GM10847 (cell line): Measurements from ENCODE around the gene CTCF.

Experiments used
- POLR2A ChIP-seq: IDR thresholded peaks from 2 replicates; pipeline ENCODE4 v1.6.1; 2011; ENCODE audit not compliant: insufficient read length; ENCODE audit errors: extremely low read depth

CTCF gene

GRCh38 chr16:67648764-67649407 is 86.6 kb downstream of the CTCF start:
- no peak for TF ChIP-seq POLR2A

DNA sequence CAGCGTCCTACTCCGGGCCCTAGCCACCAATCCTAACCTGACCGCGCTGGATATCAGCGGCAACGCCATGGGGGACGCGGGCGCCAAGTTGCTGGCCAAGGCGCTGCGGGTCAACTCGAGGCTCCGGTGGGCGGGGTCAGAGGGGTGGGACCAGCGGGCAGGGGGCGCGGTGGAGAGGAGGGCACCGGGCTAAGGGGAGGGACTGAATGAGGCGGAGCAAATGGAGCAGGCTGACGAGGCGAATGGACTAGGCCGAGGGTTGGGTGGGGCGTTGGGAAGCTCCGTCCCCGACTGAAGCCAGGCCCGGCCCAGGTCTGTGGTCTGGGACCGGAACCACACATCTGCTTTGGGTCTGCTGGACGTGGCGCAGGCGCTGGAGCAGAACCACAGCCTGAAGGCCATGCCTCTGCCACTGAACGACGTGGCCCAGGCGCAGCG is 87.2 kb downstream of the CTCF start:
- no peak for TF ChIP-seq POLR2A

GRCh38 chr16:67650023-67650422 is 87.7 kb downstream of the CTCF start:
- TF ChIP-seq POLR2A: no peak

DNA sequence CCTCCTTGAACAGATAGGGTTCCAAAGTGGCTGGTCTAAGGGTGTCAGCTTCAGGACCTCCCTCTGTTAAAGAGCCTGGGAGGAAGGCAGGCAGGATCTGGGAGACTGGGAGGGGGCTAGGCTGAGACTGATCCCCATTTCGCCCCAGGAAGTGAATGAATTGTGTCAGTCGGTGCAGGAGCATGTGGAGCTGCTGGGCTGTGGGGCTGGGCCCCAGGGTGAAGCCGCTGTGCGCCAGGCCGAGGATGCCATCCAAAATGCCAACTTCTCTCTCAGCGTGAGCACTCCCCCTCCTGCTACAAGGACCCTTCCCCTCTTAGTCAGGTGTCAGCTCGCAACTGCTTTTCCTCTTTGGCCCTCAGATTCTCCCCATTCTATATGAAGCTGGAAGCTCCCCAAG is 88.7 kb downstream of the CTCF start:
- TF ChIP-seq POLR2A: no peak

DNA sequence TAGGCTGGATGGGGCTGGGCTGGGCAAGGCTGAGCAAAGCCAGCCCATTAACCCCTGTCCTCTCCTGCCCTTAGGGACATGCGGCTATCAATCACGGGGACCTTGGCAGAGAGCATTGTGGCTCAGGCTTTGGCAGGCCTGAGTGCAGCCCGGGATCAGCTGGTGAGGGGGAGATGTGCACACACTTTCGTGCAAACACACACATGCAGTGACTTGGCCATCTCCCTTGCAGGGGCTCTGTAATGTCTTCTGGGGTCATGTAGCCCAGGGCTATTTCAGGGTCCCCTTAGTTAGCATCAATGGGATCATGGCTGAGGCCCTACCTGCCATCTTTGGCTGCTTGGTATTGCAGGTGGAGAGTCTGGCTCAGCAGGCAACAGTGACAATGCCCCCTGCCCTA is 89.5 kb downstream of the CTCF start:
- TF ChIP-seq POLR2A: no peak

- no peak for TF ChIP-seq POLR2A
These were observed 90.3 kb downstream of the CTCF start for GRCh38 chr16:67652578-67653127.

GRCh38 chr16:67653128-67653788 is 90.9 kb downstream of the CTCF start:
- TF ChIP-seq POLR2A: no peak

GRCh38 chr16:67653789-67654402 is 91.6 kb downstream of the CTCF start:
- no peak for TF ChIP-seq POLR2A

- TF ChIP-seq POLR2A: no peak
These were observed 92.1 kb downstream of the CTCF start for GRCh38 chr16:67654403-67654911.

- no peak for TF ChIP-seq POLR2A
These were observed 93.0 kb downstream of the CTCF start for GRCh38 chr16:67655363-67655762.

GRCh38 chr16:67656344-67657016 is 94.2 kb downstream of the CTCF start:
- no peak for TF ChIP-seq POLR2A

DNA sequence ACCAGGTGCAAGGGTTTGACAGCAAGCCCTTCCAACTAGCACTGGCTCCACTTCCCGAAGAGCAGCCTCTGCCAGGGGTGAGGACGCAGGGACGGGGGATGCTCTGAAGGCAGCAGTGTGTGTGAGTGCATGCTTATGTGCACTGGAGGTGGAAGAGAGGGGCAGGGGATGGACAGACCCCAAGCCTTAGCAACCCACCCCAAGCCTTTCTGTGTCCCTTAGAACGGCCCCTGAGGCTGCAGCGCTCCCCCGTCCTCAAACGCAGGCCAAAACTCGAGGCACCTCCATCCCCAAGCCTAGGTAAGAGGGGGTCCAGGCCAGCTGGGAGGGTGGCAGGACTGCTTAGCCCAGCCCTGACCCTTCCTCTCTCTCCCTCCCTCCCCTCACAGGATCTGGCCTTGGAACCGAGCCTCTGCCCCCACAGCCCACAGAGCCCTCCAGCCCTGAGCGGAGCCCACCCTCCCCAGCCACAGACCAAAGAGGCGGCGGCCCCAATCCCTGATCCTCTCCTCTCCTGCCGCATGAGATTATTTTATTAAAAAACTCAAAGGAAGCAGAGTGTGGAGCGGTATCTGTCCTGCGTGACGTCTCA is 94.8 kb downstream of the CTCF start:
- no peak for TF ChIP-seq POLR2A

GRCh38 chr16:67657751-67658518 is 95.6 kb downstream of the CTCF start:
- no peak for TF ChIP-seq POLR2A
